HG03095 (cell line): ENCODE results near the gene RDX.
"Not testable (repeated sequence)": the region's sequence is repeated elsewhere in the genome, so short reads cannot be mapped to it uniquely, and the experiment has no call there.

Source experiments
- ATAC-seq: cut with Tn5 transposase; IDR thresholded peaks from one replicate; pipeline ENCODE4 v1.9.1; 2021; ENCODE audit warnings: moderate library complexity; ENCODE audit not compliant: unreplicated experiment

RDX gene

GRCh38 chr11:110296226-110297075, at the start of gene RDX:
TSS of gene RDX (minus strand) at chr11:110296614. CDS start at chr11:110279692, 16,922 bp downstream.
- ATAC-seq = peak; percentile 77

DNA sequence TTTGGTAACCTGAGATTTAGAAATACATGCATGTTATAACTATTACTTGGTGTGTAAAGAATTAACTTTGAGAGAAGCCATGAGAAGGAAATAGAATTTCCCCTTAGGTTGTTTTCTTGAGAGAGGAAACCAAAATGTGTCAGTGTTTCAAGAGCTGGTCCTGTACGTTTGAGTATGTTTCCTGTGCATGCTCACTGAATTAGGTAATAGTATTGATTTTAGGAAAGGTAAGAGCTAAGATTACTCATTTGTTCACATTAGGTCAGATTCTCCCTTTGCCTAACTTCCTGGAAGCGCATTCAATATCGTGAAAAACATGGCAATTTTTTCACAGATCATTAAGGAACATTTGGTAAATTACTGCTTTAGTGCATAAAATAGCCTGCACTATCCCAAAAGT, 49.3 kb upstream of the RDX start:
- peak; percentile 38 for ATAC-seq

GRCh38 chr11:110340436-110340835, 44.0 kb upstream of the RDX start:
- no peak for ATAC-seq

DNA sequence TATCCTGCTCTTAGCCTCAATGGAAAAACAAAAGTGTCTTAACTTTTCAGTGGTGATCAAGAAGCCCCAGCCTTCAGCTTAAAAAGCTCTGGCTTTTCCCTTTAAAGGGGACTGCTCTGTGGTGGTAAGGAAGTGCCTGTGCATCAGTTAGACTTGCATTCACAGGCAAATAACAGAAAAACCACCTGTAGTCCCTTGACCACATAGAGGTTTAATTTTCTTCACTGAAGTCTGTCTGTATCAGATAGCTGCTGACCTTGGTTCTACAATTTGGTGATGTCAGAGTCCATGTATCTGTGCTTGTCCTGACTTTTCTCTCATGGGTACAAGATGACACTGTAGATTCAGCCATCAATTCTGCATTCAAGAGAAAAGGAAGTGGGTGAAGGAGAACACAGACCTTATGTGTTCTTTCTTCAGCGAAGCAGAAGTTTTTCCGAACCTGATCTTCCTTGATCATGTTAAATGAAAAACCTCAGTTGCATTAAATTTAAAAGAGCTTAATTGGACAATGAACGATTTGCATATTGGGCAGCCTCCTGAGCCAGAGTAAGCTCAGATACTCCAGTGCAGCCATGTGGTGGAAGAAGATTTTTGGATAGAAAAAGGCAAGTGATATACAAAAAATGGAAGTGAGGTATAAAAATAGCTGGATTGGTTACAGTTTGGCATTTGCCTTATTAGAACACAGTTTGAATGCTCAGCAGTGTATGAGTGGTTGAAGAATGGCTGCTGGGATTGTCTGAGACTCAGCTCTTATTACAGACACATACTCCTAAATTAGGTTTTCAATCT, 43.2 kb upstream of the RDX start:
- no peak for ATAC-seq

- no peak for ATAC-seq
Observed at GRCh38 chr11:110338684-110339083, 42.3 kb upstream of the RDX start.

DNA sequence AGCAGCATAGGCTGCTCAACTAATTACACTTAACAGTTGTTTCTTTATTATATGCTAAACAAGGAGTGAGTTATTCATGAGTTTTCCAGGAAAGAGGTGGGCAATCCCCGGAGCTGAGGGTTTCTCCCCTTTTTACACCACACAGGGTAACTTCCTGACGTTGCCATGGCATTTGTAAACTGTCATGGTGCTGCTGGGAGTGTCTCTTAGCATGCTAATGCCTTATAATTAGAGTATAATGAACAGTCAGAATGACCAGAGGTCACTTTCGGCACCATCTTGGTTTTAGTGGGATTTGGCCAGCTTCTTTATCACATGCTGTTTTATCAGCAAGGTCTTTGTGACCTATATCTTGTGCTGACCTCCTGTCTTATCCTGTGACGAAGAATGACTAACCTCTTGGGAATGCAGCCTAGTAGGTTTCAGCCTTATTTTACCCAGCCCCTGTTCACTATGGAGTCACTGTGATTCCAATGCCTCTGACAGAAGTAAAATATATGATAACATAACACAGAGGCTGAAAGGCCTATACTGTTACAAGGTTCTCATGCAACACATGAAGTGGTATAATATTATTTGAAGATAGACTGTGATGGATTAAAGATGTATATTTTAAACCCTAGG, 41.3 kb upstream of the RDX start:
- no peak for ATAC-seq

DNA sequence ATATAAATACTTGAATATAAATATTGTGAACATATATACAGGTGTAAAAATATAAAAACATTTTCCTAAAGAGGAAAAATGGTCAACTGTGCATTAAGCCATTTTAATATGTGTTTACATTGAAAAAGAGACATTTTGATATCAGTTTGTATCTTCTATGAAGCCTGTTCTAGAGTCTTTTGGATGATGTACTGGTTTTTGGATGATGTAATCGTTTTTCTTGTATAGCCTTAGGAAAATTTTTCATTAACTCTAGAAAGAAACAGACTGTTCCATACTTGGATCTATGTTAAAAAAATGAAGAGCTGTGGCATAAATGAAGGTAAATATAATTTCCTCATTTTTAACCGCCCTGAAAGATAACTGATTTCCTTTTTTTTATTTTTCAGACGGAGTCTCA, 39.6 kb upstream of the RDX start:
- ATAC-seq = no peak

- ATAC-seq = no peak
Observed at GRCh38 chr11:110335358-110335757, 38.9 kb upstream of the RDX start.

GRCh38 chr11:110331626-110332025, 35.2 kb upstream of the RDX start:
- no peak for ATAC-seq

DNA sequence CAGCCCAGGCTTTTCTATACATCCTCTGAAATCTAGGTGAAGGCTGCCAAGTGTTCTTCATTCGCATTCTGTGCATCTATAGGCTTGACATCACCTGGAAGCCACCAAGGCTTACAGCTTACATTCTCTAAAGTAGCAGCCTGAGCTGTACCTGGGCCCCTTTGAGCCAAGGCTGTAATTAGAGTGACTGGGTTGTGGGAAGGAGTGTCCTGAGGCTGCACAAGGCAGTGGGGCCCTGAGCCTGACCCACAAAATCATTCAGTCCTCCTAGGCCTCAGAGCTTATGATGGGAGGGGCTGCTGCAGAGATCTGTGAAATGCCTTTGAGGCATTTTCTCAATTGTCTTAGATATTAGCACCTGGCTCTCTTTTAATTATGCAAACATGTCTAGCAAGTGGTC, 33.0 kb upstream of the RDX start:
- no peak for ATAC-seq

GRCh38 chr11:110327508-110327907, 31.1 kb upstream of the RDX start:
- ATAC-seq = no peak

DNA sequence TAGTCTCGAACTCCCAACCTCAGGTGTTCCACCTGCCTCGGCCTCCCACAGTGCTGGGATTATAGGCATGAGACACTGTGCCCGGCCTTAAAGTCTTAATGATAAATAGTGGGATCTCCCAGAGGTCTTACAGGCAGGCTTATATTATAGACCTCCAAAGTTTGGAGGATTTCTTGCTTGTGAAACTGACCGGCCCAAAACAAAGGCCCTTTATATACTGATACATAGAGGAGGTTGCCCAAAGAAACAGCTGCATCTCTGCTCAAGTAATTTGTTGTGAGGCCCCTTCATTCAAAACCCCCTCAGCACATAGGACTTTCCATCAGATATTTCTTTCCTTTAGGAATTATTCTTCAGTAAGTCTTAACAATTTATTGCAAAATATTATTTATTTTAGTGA, 27.4 kb upstream of the RDX start:
- ATAC-seq = no peak

GRCh38 chr11:110319501-110319900, 23.1 kb upstream of the RDX start:
- ATAC-seq = no peak

- no peak for ATAC-seq
Observed at GRCh38 chr11:110318638-110319404, 22.4 kb upstream of the RDX start.

DNA sequence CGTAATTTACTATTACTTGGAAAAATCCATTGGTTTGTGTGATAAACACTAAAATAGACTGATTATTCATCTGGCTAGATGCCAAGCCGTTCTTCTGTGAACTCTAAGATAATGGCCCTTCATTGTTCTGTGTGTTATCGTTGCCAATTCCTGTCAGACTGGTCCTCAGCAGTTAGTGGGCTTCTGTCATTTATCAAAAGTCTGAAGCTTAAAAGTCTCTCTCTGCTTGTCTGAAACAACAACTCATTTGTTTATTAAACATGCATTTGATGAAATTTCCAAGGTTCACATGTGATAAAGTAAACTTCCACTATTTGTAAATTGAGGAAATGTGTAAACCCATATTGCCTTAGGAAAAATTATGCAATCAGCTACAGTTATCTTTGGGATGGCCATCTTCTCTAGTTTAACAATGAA, 21.1 kb upstream of the RDX start:
- no peak for ATAC-seq

DNA sequence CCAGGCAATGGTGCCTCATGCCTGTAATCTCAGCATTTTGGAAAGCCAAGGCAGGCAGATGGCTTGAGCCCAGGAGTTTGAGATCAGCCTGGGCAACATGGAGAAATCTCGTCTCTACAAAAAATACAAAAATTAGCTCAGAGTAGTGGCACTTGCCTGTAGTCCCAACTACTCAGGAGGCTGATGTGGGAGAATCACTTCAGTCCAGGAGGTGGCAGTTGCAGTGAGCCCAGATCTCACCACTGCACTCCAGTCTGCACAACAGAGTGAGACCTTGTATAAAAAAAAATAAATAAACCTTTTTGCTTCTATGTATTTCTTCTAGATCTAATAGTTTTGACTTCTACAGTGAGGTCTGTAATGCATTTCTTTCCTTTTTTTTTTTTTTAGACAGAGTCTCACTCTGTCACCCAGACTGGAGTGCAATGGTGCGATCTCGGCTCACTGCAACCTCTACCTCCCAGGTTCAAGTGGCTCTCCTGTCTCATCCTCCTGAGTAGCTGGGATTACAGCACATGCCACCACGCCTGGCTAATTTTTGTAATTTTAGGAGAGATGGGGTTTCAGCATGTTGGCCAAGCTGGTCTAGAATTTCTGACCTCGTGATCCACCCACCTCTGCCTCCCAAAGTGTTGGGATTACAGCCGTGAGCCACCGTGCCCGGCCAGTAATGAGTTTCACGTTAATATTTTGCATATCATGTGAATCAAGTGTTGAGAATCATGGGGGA, 18.1 kb upstream of the RDX start:
- no peak for ATAC-seq

DNA sequence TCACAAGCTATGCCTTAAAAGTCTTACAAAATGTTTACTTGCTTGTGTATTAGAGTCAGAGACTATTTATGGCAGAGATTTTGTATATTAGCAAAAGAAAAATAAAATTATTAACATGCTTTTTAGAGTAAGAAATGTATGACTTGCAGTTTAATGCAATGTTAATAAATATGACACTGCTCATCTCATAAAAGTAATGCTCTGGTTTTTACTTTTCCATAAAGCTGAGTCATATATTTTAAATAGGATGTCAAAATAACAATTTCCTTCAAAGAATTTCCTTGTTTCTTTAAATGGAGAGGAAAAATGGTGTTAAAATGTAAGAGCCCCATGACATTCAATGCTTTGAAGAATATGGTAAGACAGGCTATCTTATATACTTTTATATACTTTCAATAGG, 16.3 kb upstream of the RDX start:
- no peak for ATAC-seq

DNA sequence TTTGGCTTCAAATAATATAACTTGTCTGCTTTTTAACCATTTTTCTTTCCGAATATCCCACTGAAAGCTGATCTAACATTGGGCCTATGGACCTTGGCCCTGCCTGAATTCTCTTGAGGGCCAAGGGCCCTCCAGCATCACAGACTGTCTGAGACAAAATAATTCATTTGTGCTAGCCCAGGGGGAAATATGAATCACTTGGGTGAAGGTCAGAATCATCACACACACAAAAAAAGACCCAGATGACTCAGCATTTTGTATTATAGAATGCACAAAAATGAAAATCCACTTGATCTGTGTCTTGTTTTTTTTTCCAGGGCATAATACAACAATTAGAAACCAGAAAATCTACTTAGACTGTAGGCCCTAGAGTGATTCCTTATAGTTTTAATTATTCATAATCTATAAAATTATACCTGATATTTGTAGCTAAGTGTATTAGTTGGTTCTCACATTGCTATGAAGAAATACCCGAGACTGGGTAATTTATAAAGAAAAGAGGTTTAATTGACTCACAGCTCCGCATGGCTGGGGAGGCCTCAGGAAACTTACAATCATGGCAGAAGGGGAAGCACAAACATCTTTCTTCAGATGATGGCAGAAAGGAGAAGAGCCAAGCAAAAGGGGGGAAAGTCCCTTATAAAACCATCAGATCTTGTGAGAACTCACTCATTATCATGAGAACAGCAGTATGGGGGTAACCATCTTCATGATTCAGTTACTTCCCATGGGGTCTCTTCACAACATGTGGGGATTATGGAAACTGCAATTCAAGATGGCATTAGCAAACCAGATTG, 15.6 kb upstream of the RDX start:
- no peak for ATAC-seq

DNA sequence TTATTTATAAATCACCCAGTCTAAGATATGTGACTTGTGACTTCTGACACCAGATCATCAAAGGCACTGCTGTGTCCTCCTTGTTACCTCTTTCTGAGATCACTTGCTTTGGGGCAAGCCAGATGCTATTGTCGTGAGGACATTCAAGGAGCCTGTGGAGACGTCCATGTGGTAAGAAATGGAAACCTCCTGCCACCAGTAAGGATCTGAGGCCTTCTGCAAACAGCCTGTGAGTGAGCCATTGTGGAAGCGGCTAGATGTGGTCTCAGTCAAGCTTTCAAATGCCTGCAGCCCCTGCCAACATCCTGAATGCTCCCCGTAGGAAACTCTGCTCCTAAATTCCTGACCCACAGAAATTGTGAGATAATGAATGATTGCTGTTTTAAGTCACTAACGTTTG, 11.7 kb upstream of the RDX start:
- no peak for ATAC-seq

DNA sequence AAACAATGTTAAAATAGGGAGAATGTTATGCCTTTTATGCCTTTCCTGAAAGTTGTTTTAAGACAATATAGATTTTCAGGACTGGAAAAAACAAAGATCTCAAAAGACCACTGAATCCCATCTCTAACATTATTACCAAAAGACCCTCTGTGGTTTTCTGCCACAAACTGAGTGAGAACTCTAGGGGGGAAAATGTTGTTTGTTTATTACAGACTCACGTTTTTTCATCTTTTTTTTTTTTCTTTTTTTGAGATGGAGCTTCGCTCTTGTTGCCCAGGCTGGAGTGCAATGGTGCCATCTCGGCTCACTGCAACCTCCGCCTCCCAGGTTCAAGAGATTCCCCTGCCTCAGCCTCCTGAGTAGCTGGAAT, 9.6 kb upstream of the RDX start:
- not testable (repeated sequence) for ATAC-seq
